Measurements from ENCODE around the gene SPIRE1.
"Not testable (repeated sequence)": the region's sequence is repeated elsewhere in the genome, so short reads cannot be mapped to it uniquely, and the experiment has no call there.

Gene SPIRE1

DNA sequence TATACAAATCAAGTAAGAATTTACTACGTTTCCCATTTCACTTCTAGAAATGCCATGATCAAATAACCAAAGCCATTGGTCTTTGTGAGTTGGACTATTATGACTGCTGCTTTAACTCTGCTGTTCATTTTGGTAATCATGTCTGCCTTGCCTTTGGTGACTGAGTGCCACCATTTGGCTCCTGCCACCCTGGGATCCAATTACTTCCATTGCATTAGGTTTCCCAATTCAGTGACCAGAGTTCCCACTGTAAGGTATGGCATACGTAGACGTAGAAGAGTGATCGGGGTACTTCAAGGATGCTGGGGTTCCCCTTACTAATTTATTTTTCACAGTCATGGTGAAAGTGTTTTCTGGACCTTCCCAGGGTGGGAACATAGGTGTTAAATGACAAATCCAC is 90.1 kb downstream of the SPIRE1 start:
- Histone ChIP-seq H3K9ac (ENCODE audit: low read depth, low read length, poor library complexity, severe bottlenecking) (no peak overlapping the region), H3K9me2 (replicated peaks; ENCODE audit: low read depth, low read length) (no peaks in the 10 kb centered on the region), H3K4me1 (ENCODE audit: insufficient read depth, low read length, poor library complexity, severe bottlenecking) (no peaks in the 10 kb centered on the region), H3F3A (ENCODE audit: low read depth) (no peaks in the 10 kb centered on the region), H4K20me1 (ENCODE audit: insufficient read depth, low read length, poor library complexity, severe bottlenecking) (no peaks in the 10 kb centered on the region), H3K36me3 (ENCODE audit: insufficient read depth, low read length) (no peaks in the 10 kb centered on the region), H3K4me2 (ENCODE audit: low read depth, low read length, poor library complexity, severe bottlenecking) (no peak overlapping the region), H3K79me2 (ENCODE audit: insufficient read depth, low read length) (no peaks in the 10 kb centered on the region), H3K4me3 (ENCODE audit: low read length, poor library complexity, severe bottlenecking) (no peak overlapping the region), H3K9me3 (ENCODE audit: insufficient read depth, low read depth, low read length) (no peaks in the 10 kb centered on the region), H3K27me3 (ENCODE audit: insufficient read depth, low read length, poor library complexity, severe bottlenecking) (peaks cover 25% of the 10 kb centered on the region), H2AFZ (ENCODE audit: low read length) (no peak overlapping the region)
- TF ChIP-seq EZH2phosphoT487 (IDR thresholded peaks at IDR 0.05; ENCODE audit: borderline replicate concordance), result no peak
- TF ChIP-seq, protein P1, sequence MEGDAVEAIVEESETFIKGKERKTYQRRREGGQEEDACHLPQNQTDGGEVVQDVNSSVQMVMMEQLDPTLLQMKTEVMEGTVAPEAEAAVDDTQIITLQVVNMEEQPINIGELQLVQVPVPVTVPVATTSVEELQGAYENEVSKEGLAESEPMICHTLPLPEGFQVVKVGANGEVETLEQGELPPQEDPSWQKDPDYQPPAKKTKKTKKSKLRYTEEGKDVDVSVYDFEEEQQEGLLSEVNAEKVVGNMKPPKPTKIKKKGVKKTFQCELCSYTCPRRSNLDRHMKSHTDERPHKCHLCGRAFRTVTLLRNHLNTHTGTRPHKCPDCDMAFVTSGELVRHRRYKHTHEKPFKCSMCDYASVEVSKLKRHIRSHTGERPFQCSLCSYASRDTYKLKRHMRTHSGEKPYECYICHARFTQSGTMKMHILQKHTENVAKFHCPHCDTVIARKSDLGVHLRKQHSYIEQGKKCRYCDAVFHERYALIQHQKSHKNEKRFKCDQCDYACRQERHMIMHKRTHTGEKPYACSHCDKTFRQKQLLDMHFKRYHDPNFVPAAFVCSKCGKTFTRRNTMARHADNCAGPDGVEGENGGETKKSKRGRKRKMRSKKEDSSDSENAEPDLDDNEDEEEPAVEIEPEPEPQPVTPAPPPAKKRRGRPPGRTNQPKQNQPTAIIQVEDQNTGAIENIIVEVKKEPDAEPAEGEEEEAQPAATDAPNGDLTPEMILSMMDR (conservative IDR thresholded peaks at IDR 0.05; ENCODE audit: low read length), result no peak

- Histone ChIP-seq H3F3A (ENCODE audit: low read depth) (no peaks in the 10 kb centered on the region), H3K9me2 (replicated peaks; ENCODE audit: low read depth, low read length) (no peaks in the 10 kb centered on the region), H3K4me1 (ENCODE audit: insufficient read depth, low read length, poor library complexity, severe bottlenecking) (no peaks in the 10 kb centered on the region), H3K9me3 (ENCODE audit: insufficient read depth, low read depth, low read length) (no peaks in the 10 kb centered on the region), H3K27me3 (ENCODE audit: insufficient read depth, low read length, poor library complexity, severe bottlenecking) (peaks cover 25% of the 10 kb centered on the region), H3K79me2 (ENCODE audit: insufficient read depth, low read length) (no peaks in the 10 kb centered on the region), H3K36me3 (ENCODE audit: insufficient read depth, low read length) (no peaks in the 10 kb centered on the region), H4K20me1 (ENCODE audit: insufficient read depth, low read length, poor library complexity, severe bottlenecking) (no peaks in the 10 kb centered on the region), H3K9ac (ENCODE audit: low read depth, low read length, poor library complexity, severe bottlenecking) (no peak overlapping the region), H3K4me2 (ENCODE audit: low read depth, low read length, poor library complexity, severe bottlenecking) (no peak overlapping the region), H3K4me3 (ENCODE audit: low read length, poor library complexity, severe bottlenecking) (no peak overlapping the region), H2AFZ (ENCODE audit: low read length) (no peak overlapping the region)
- TF ChIP-seq, protein P1 (conservative IDR thresholded peaks at IDR 0.05; ENCODE audit: low read length), result no peak
- no peak for TF ChIP-seq EZH2phosphoT487 (IDR thresholded peaks at IDR 0.05; ENCODE audit: borderline replicate concordance)
Observed at GRCh38 chr18:12564861-12565260, 93.0 kb downstream of the SPIRE1 start.

GRCh38 chr18:12564378-12564777 is 93.5 kb downstream of the SPIRE1 start:
- Histone ChIP-seq H3K9ac (ENCODE audit: low read depth, low read length, poor library complexity, severe bottlenecking) (no peak overlapping the region), H3K4me1 (ENCODE audit: insufficient read depth, low read length, poor library complexity, severe bottlenecking) (no peaks in the 10 kb centered on the region), H2AFZ (ENCODE audit: low read length) (no peak overlapping the region), H3F3A (ENCODE audit: low read depth) (no peaks in the 10 kb centered on the region), H3K9me3 (ENCODE audit: insufficient read depth, low read depth, low read length) (no peaks in the 10 kb centered on the region), H4K20me1 (ENCODE audit: insufficient read depth, low read length, poor library complexity, severe bottlenecking) (no peaks in the 10 kb centered on the region), H3K4me3 (ENCODE audit: low read length, poor library complexity, severe bottlenecking) (no peak overlapping the region), H3K9me2 (replicated peaks; ENCODE audit: low read depth, low read length) (no peaks in the 10 kb centered on the region), H3K4me2 (ENCODE audit: low read depth, low read length, poor library complexity, severe bottlenecking) (no peak overlapping the region), H3K27me3 (ENCODE audit: insufficient read depth, low read length, poor library complexity, severe bottlenecking) (peaks cover 25% of the 10 kb centered on the region), H3K79me2 (ENCODE audit: insufficient read depth, low read length) (no peaks in the 10 kb centered on the region), H3K36me3 (ENCODE audit: insufficient read depth, low read length) (no peaks in the 10 kb centered on the region)
- no peak for TF ChIP-seq EZH2phosphoT487 (IDR thresholded peaks at IDR 0.05; ENCODE audit: borderline replicate concordance)
- TF ChIP-seq, protein P1 (conservative IDR thresholded peaks at IDR 0.05; ENCODE audit: low read length), result no peak

DNA sequence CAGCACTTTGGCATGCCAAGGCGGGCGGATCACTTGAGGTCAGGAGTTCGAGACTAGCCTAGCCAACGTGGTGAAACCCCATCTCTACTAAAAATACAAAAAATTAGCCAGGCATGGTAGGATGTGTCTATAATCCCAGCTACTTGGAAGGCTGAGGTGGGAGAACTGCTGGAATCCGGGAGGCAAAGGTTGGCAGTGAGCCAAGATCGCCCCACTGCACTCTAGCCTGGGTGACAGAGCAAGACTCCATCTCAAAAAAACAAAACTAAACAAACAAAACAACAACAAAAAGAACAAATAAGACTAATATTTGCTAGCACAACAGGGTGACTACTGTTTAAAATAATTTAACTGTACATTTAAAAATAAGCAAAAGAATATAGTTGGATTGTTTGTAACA is 97.3 kb downstream of the SPIRE1 start:
- peaks cover 14% of the 10 kb centered on the region for H3K27me3 ChIP-seq (ENCODE audit: insufficient read depth, low read length, poor library complexity, severe bottlenecking)
- H3K4me1 ChIP-seq (ENCODE audit: insufficient read depth, low read length, poor library complexity, severe bottlenecking); H3K9me2 ChIP-seq (replicated peaks; ENCODE audit: low read depth, low read length); H3K9ac ChIP-seq (ENCODE audit: low read depth, low read length, poor library complexity, severe bottlenecking); H3K36me3 ChIP-seq (ENCODE audit: insufficient read depth, low read length); H2AFZ ChIP-seq (ENCODE audit: low read length); H3K79me2 ChIP-seq (ENCODE audit: insufficient read depth, low read length); H3K4me3 ChIP-seq (ENCODE audit: low read length, poor library complexity, severe bottlenecking); H3K9me3 ChIP-seq (ENCODE audit: insufficient read depth, low read depth, low read length); H3K4me2 ChIP-seq (ENCODE audit: low read depth, low read length, poor library complexity, severe bottlenecking); H3F3A ChIP-seq (ENCODE audit: low read depth); H4K20me1 ChIP-seq (ENCODE audit: insufficient read depth, low read length, poor library complexity, severe bottlenecking): not testable (repeated sequence)

Data from Loucy (cell line).